Mesodermal cell (in vitro differentiated cells): ENCODE measurements around the gene FGD4.

ENCODE experiments used
- H3K27ac ChIP-seq: 2 replicates; pipeline ENCODE4 v1.7.0; 2013; ENCODE audit warnings: mild to moderate bottlenecking, low read depth, low read length, moderate library complexity; ENCODE audit not compliant: severe bottlenecking
- H3K36me3 ChIP-seq: 2 replicates; pipeline ENCODE4 v1.7.1; 2013; ENCODE audit warnings: mild to moderate bottlenecking, low read length, moderate library complexity; ENCODE audit not compliant: control insufficient read depth, insufficient read depth
- H3K4me1 ChIP-seq: one replicate; pipeline ENCODE4 v1.7.1; 2013; ENCODE audit warnings: mild to moderate bottlenecking, low read length; ENCODE audit not compliant: insufficient read depth, control insufficient read depth, poor library complexity, severe bottlenecking
- H3K4me3 ChIP-seq: 2 replicates; pipeline ENCODE4 v1.7.0; 2013; ENCODE audit warnings: low read length, control low read depth, mild to moderate bottlenecking; ENCODE audit not compliant: insufficient read depth, poor library complexity, severe bottlenecking; ENCODE audit errors: extremely low read depth
- H3K9me3 ChIP-seq: 2 replicates; pipeline ENCODE4 v1.7.1; 2013; ENCODE audit warnings: mild to moderate bottlenecking, low read length, moderate library complexity; ENCODE audit not compliant: control insufficient read depth
- WGBS, 2 experiments: methylation state at CpG; one replicate each; pipeline ENCODE4 v1.1.5; 2013; ENCODE audit warnings: missing lambda C conversion rate in 2 of 2; ENCODE audit not compliant: insufficient coverage in 2 of 2; 5-methylcytosine and 5-hydroxymethylcytosine counted together

The FGD4 gene

DNA sequence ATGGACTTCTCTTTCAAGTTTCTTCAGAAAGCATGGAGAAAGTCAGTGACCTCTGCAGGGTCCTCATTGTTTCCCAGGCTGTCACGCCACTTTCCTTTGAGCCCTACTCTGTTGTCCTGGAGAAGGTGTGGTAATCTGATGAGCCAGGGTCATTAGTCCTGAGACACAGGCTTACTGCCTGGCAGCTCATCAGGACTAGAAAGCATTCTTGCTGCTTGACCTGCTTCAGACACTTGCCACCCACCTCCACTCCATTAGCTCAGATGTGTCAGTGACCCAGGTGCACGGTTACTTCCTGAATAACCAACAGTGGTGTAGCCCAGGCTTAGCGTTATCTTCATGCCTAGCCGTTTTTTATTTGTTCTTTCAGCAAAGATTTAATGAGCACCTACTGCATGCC lies 93.9 kb downstream of the FGD4 start:
- Histone ChIP-seq H3K9me3 (no peaks in the 10 kb centered on the region), H3K27ac (no peak overlapping the region), H3K36me3 (no peaks in the 10 kb centered on the region), H3K4me3 (no peak overlapping the region), H3K4me1 (no peaks in the 10 kb centered on the region)
- WGBS, 2 experiments = 91 to 95% methylated on average over 2 to 4 of the region's 4 CpGs

DNA sequence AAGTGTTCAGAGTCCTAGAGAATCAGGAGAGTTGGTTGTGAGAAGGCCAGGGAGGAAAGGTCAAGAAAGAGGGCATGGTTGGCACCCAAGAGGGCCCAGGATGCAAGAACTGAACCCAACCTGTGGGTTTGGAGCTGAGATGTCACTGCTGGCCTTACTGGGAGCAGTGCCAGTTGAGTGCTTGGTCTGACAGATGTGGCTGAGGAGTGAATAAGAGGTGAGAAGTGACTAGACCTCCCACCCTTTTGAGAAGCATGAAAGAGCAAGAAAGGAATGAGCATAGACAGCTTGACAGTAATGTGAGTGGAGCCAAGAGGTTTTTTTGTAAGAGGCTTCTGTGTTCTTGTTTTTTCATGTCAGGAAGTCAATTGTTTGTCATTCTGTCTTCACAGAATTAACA lies 95.3 kb downstream of the FGD4 start:
- H3K27ac ChIP-seq = no peak overlapping the region
- H3K4me3 ChIP-seq = no peak overlapping the region
- H3K36me3 ChIP-seq = no peaks in the 10 kb centered on the region
- no peaks in the 10 kb centered on the region for H3K4me1 ChIP-seq
- H3K9me3 ChIP-seq = no peaks in the 10 kb centered on the region

DNA sequence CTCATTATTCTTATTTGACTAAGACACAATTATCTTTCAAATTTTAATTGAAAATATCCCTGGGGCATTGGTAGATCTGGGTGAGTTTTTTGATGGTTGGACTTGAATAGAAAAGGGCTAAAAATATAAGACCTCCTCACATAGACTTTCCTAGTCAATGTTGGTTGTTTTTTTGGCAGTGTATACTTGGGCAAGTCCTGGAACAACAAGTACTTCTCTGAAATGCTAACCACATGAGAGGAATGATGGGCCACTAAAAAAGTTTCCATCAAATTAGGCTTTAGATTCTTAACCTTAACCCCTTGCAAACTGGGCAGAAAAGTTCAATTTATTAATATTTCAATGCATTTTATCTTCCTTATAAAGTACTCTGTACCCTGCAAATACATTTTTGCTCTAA lies 97.6 kb downstream of the FGD4 start:
- Histone ChIP-seq H3K36me3 (no peaks in the 10 kb centered on the region), H3K4me1 (peaks cover 5% of the 10 kb centered on the region), H3K4me3 (no peak overlapping the region), H3K9me3 (no peaks in the 10 kb centered on the region), H3K27ac (no peak overlapping the region)

DNA sequence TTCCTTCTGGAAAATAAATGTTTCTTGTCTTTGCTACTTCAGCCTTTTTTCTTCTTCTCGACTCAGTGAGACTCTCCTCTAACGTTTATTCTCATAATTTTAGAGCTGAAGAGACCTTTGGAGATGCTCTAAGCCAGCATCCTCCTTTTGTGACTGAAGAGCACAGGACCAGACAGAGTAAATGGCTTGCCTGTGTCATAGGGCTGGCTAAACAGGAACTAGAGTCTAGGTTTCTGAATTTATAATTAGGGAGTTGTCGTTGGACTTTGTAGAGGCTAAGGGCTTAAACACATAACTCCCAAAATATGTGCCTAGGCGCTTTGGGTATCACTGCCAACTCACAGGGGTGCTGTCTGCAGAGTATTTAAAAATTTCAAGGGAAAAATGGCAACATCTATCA lies 98.5 kb downstream of the FGD4 start:
- Histone ChIP-seq H3K4me3 (no peak overlapping the region), H3K9me3 (no peaks in the 10 kb centered on the region), H3K36me3 (no peaks in the 10 kb centered on the region), H3K4me1 (peaks cover 9% of the 10 kb centered on the region), H3K27ac (no peak overlapping the region)
- 100% methylated on average over 1 to 3 of the region's 4 CpGs for WGBS, 2 experiments

DNA sequence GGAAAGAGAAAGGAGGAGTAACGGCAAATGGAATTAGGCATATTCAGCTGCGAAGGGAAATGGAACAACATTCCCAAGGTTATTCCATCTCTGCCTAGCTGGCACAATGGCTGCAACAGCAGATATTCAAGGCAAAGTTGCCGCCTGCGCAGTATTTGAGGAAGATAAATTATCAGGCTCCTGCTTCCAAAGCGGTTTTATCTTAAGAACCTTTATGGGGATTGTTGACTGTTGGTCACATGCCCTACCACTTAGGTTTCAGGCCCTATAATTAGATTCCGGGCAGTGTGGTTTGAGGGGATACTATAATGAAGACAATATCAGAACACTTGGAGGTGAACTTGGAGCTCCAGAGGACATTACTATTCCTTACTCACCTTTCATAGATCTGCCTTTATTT lies 99.7 kb downstream of the FGD4 start:
- Histone ChIP-seq H3K27ac (no peak overlapping the region), H3K9me3 (no peaks in the 10 kb centered on the region), H3K4me1 (peaks cover 9% of the 10 kb centered on the region), H3K4me3 (no peak overlapping the region), H3K36me3 (no peaks in the 10 kb centered on the region)
- 78 to 96% methylated on average over 3 to 5 of the region's 6 CpGs for WGBS, 2 experiments

DNA sequence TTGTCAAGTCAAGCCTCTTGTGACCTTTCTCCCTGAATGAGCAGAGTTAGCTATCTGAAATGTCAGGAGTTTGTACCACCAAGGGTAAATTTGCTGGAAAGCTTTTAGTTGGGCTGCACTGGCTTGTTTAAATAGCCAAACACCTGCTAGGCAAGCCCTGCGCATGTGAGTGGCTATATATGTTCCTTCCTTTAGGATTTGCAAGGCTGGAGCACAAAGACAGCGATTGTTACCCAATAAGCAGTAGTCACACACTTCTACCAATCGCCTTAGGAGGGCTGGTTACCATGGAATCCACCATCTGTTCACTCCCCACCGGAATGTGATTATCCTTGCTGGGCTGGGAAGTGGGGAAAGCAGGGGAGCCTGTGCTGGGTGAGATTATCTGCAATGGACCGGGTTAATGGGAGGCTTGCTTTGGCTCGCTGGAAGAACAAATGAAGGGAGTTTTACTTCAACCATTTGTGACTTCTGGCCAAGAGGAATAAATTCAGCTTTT lies 102.5 kb downstream of the FGD4 start:
- Histone ChIP-seq H3K4me1 (peaks cover 15% of the 10 kb centered on the region), H3K9me3 (no peaks in the 10 kb centered on the region), H3K27ac (peak overlapping the region; percentile 72), H3K36me3 (no peaks in the 10 kb centered on the region), H3K4me3 (peak overlapping the region; percentile 31)
- WGBS, 2 experiments = 0 to 13% methylated on average over 2 to 3 of the region's 6 CpGs

DNA sequence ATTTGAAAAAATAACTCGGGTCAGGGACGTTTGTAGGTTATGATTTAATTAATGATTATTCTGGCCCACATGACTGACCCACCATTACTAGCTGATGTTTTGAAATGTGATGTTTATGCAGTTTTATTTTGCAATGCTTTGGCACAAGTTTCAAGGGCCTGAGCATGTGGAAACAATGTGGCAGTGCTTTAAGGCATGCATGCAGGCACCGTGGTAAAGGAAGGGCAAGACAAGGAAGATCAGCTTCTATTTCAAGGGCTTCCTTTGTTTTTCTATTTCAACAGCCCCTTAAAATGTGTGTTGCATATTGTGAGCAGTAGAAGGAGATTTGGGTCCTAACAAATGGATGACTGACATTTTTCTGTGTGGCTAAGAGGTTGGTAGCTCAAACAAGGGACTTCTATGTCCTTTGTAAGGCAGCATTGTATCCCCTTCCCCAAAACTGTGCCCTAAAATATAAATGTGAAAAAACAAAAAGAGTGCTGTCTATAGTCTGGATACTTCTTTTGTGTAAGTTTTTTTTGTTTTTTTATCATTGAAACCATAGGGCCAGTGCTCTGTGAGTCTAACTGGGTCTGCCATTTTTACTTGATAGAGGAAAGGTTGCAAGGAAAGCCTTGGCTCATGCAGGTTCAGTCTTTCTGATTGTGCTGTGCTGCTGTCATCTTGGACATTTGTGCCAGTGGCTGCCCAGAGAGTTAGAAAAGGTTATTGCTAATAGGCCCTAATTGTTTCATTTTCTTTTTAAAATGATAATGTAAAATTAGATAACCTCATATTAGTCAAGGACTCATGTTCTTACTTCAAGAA lies 103.5 kb downstream of the FGD4 start:
- WGBS, 2 experiments = 10 to 74% methylated on average over 1 to 3 of the region's 3 CpGs
- Histone ChIP-seq H3K9me3 (no peaks in the 10 kb centered on the region), H3K27ac (peak overlapping the region; percentile 34), H3K36me3 (no peaks in the 10 kb centered on the region), H3K4me3 (peak overlapping the region; percentile 31), H3K4me1 (peaks cover 15% of the 10 kb centered on the region)

DNA sequence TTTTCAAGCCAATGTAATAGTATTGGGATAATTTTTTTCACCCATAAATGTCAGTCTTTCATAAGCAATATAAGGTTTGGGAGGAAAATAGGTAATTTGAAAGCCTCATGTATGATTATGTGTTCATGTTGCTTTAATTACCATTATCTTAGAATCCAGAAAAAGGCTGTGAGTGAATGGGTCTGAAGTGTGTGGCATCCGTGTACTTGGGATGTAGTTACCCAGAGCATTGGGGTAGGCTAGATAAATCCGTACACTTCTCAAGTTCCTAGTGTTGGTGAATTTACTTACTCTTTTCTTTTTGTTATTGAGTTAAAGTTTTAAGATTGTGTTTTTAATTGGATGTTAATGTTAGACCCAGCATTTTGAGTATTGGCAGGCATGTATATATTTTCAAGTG lies 104.4 kb downstream of the FGD4 start:
- no peak overlapping the region for H3K27ac ChIP-seq

DNA sequence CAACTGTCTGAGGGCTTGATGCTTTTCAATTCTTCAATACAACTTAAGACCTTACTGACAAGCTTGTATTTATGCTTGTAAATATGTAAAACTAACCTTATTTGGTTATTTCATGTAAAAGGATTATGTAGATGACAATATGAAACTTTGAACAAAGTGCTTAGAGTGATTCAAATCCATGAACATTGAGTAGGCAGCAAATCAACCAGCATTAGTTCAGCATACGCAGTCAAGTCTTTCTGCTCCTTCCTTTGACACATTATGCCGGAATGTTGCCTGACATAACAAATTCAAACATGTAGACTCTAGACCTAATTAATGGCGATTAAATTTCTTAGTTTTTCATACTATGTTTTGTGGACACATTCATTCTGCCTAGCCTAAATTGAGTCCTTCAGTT lies 105.2 kb downstream of the FGD4 start:
- no peak overlapping the region for H3K27ac ChIP-seq
- 89 to 97% methylated on average over 2 to 3 of the region's 3 CpGs for WGBS, 2 experiments
- no peaks in the 10 kb centered on the region for H3K9me3 ChIP-seq
- H3K36me3 ChIP-seq = no peaks in the 10 kb centered on the region
- no peak overlapping the region for H3K4me3 ChIP-seq
- H3K4me1 ChIP-seq = peaks cover 15% of the 10 kb centered on the region

More for the DNA sequence above, 104.4 kb downstream of the FGD4 start:
- H3K9me3 ChIP-seq = no peaks in the 10 kb centered on the region
- no peaks in the 10 kb centered on the region for H3K36me3 ChIP-seq
- H3K4me1 ChIP-seq = peaks cover 15% of the 10 kb centered on the region
- H3K4me3 ChIP-seq = no peak overlapping the region
- WGBS, 2 experiments = 89% methylated on average over 1 of the region's 2 CpGs; no CpG with 5 or more reads in 1 of the 2 experiments

DNA sequence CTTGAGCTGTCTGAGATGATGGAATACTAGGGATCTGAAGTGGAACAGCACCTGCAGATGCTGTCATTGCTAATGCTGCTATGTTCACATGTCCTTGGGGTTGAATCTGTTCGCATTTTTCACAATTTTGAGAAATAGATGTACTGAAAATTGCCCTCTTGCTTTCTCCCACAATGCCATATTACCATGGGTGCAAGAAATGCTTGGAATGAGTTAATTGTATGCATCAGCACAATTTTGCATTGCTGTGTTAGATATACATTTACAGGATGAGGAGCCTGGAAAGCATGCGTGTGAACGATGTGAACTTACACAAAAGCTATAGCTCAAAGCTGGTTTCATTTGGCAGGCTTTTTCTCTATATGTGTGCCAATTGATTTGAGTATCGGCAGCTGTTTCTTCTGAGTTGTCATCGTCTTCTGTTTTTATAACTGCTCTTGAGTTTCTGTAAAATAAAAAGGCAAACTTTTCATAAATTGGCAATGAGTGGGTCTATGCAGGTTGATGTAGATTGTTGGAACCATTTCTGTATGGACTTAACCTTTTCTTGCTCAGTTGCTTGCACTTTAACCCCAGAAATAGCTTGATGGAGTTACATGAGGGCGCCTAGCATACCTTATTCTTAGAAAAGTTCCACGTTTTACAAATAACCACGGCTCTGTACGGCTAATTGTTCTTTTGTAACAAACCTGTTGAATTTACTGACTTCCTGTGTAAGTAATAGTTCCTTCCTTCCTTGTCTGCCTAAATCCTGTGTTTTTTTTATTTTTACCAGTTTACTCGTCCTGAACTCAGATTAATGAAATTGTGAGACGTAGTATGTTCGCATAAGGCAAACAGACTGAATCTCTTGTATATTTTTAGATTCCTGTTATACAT lies 105.9 kb downstream of the FGD4 start:
- 90 to 91% methylated on average over 8 of the region's 12 CpGs for WGBS, 2 experiments
- Histone ChIP-seq H3K4me3 (no peak overlapping the region), H3K36me3 (no peaks in the 10 kb centered on the region), H3K4me1 (peaks cover 15% of the 10 kb centered on the region), H3K9me3 (no peaks in the 10 kb centered on the region), H3K27ac (no peak overlapping the region)
